Immature natural killer cell (primary cell): ENCODE measurements around the gene DEPDC7. TPM values are rescaled to one million over a fixed set of nuclear protein-coding genes. Genes with fewer than 3 reads are reported as not detected.

Source experiments
- DNase-seq, 3 donors: peaks; one replicate each; pipeline ENCODE4 v3.0.0; 2022; ENCODE audit warnings: mixed read lengths in 1 of 3
- H3K27ac Mint-ChIP-seq, 6 donors: one replicate each; pipeline ENCODE4 v1.8.0; 2020; ENCODE audit warnings: mixed read lengths in 6 of 6, mild to moderate bottlenecking in 5 of 6, inconsistent platforms in 4 of 6, moderate library complexity in 3 of 6
- H3K27me3 Mint-ChIP-seq, 3 donors: one replicate each; pipeline ENCODE4 v1.8.0; 2020 to 2021; ENCODE audit warnings: low read depth in 3 of 3, mild to moderate bottlenecking in 3 of 3, mixed read lengths in 3 of 3, moderate library complexity in 3 of 3, inconsistent platforms in 1 of 3
- H3K36me3 Mint-ChIP-seq, 3 donors: one replicate each; pipeline ENCODE4 v1.8.0; 2020; ENCODE audit warnings: mixed read lengths in 3 of 3, inconsistent platforms in 2 of 3, mild to moderate bottlenecking in 2 of 3
- H3K4me1 Mint-ChIP-seq, 2 donors: one replicate each; pipeline ENCODE4 v1.8.0; 2020; ENCODE audit warnings: inconsistent platforms in 2 of 2, mild to moderate bottlenecking in 2 of 2, mixed read lengths in 2 of 2, moderate library complexity in 1 of 2
- H3K4me3 Mint-ChIP-seq, 5 donors: one replicate each; pipeline ENCODE4 v1.8.0; 2020; ENCODE audit warnings: mild to moderate bottlenecking in 5 of 5, mixed read lengths in 5 of 5, inconsistent platforms in 3 of 5, moderate library complexity in 3 of 5
- H3K9me3 Mint-ChIP-seq, 6 donors: one replicate each; pipeline ENCODE4 v1.8.0; 2020; ENCODE audit warnings: mild to moderate bottlenecking in 6 of 6, mixed read lengths in 6 of 6, inconsistent platforms in 4 of 6, moderate library complexity in 3 of 6
- polyA plus RNA-seq, 3 donors: library from polyadenylated mRNA; unstranded; fragments of 300-500 nt; fragmentation: Illumina TruSeq; gene quantifications; one replicate each; pipeline ENCODE4 v1.2.3, GENCODE V29; 2021

Gene DEPDC7
- polyA plus RNA-seq, 3 donors from 2014 or later: 0.65 to 1.3 (median 1.3) TPM

- Mint-ChIP-seq H3K9me3 (no peaks in the 10 kb centered on the region), H3K4me3 (no peak overlapping the region), H3K36me3 (peaks cover 22 to 32% (median 23%) of the 10 kb centered on the region in 3 donors), H3K27me3 (no peaks in the 10 kb centered on the region), H3K27ac (no peak overlapping the region), H3K4me1 (peaks cover 7 to 14% of the 10 kb centered on the region in 2 donors)
- DNase-seq: no peak
Measured at GRCh38 chr11:33055375-33055774, 39.7 kb downstream of the DEPDC7 start.

GRCh38 chr11:33057284-33057683, 41.6 kb downstream of the DEPDC7 start:
- no peak for DNase-seq
- no peak overlapping the region for H3K4me3 Mint-ChIP-seq
- H3K36me3 Mint-ChIP-seq: peaks cover 24 to 39% (median 25%) of the 10 kb centered on the region in 3 donors
- no peaks in the 10 kb centered on the region for H3K27me3 Mint-ChIP-seq
- no peaks in the 10 kb centered on the region for H3K9me3 Mint-ChIP-seq
- peaks cover 7 to 14% of the 10 kb centered on the region in 2 donors for H3K4me1 Mint-ChIP-seq
- H3K27ac Mint-ChIP-seq: no peak overlapping the region

GRCh38 chr11:33059331-33060007, 43.8 kb downstream of the DEPDC7 start:
- DNase-seq: no peak

DNA sequence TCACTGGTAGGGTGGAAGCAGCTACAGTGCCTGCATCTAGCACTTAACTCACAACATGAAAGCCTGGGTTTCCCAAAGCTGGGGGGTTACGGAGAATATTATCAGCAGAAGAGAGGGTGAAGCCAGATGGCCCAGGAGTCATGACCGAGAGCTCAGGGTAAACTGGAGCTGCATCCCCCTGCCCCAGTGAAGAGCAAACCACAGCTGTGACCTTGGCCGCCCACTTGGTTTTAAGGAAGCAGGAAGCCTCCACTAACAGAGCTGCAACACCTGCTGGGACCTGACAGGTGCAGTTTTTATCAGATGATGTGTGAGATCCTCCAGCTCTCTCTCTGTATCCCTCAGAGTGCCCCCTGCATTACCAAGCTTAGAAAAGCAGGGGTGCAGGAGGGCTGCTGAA, 44.6 kb downstream of the DEPDC7 start:
- H3K4me3 Mint-ChIP-seq: no peak overlapping the region
- H3K36me3 Mint-ChIP-seq: peaks cover 19 to 40% (median 23%) of the 10 kb centered on the region in 3 donors
- H3K4me1 Mint-ChIP-seq: peaks cover 20 to 23% of the 10 kb centered on the region in 2 donors
- peak overlapping the region in 1 of 6 donors; percentile 6 for H3K27ac Mint-ChIP-seq
- no peaks in the 10 kb centered on the region for H3K9me3 Mint-ChIP-seq
- H3K27me3 Mint-ChIP-seq: peaks cover 0 to 2% (median 0%) of the 10 kb centered on the region in 3 donors
- no peak for DNase-seq

More at GRCh38 chr11:33059331-33060007, 43.8 kb downstream of the DEPDC7 start:
- Mint-ChIP-seq H3K36me3 (peaks cover 25 to 44% (median 27%) of the 10 kb centered on the region in 3 donors), H3K9me3 (no peaks in the 10 kb centered on the region), H3K4me3 (no peak overlapping the region), H3K27me3 (peaks cover 0 to 2% (median 0%) of the 10 kb centered on the region in 3 donors), H3K27ac (peak overlapping the region in 4 of 6 donors; percentile 1 to 18 (median 6)), H3K4me1 (peaks cover 18 to 22% of the 10 kb centered on the region in 2 donors)

DNA sequence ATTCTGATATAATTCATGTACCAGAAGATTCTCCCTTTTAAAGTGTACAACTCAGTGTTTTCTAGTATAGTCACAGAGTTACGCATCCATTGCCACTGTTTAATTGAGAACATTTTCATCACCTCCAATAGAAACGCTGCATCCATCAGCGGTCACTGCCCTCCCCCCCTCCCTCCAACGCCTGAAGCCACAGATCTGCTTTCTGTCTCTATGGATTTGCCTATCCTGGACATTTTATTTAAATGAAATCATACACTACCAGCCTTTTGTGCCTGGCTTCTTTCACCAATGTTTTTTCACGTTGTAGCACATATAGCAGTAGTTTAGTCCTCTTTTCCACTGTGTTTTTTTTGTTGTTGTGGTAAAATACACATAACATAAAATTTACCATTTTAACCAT, 46.5 kb downstream of the DEPDC7 start:
- no peak overlapping the region for H3K4me3 Mint-ChIP-seq
- DNase-seq: no peak
- H3K27me3 Mint-ChIP-seq: peaks cover 0 to 2% (median 0%) of the 10 kb centered on the region in 3 donors
- H3K4me1 Mint-ChIP-seq: peaks cover 23 to 24% of the 10 kb centered on the region in 2 donors
- peak overlapping the region in 2 of 6 donors; percentile 19 to 51 for H3K27ac Mint-ChIP-seq
- H3K9me3 Mint-ChIP-seq: no peaks in the 10 kb centered on the region
- H3K36me3 Mint-ChIP-seq: peaks cover 16 to 45% (median 24%) of the 10 kb centered on the region in 3 donors

- H3K36me3 Mint-ChIP-seq: peaks cover 13 to 42% (median 19%) of the 10 kb centered on the region in 3 donors
- H3K4me3 Mint-ChIP-seq: peak overlapping the region in 1 of 5 donors; percentile 0
- H3K4me1 Mint-ChIP-seq: peaks cover 23 to 24% of the 10 kb centered on the region in 2 donors
- no peaks in the 10 kb centered on the region for H3K9me3 Mint-ChIP-seq
- no peak for DNase-seq
- H3K27me3 Mint-ChIP-seq: peaks cover 0 to 2% (median 0%) of the 10 kb centered on the region in 3 donors
- peak overlapping the region; percentile 8 to 89 (median 34) for H3K27ac Mint-ChIP-seq
Measured at GRCh38 chr11:33063326-33063881, 47.7 kb downstream of the DEPDC7 start.

- peaks cover 0 to 2% (median 0%) of the 10 kb centered on the region in 3 donors for H3K27me3 Mint-ChIP-seq
- H3K27ac Mint-ChIP-seq: peak overlapping the region in 5 of 6 donors; percentile 12 to 68 (median 43)
- H3K36me3 Mint-ChIP-seq: peaks cover 9 to 35% (median 14%) of the 10 kb centered on the region in 3 donors
- peak overlapping the region in 2 of 5 donors; percentile 2 to 11 for H3K4me3 Mint-ChIP-seq
- no peaks in the 10 kb centered on the region for H3K9me3 Mint-ChIP-seq
- H3K4me1 Mint-ChIP-seq: peaks cover 23 to 24% of the 10 kb centered on the region in 2 donors
- no peak for DNase-seq
Measured at GRCh38 chr11:33064033-33064825, 48.6 kb downstream of the DEPDC7 start.

GRCh38 chr11:33064866-33065265, 49.2 kb downstream of the DEPDC7 start:
- no peaks in the 10 kb centered on the region for H3K9me3 Mint-ChIP-seq
- peaks cover 0 to 2% (median 0%) of the 10 kb centered on the region in 3 donors for H3K27me3 Mint-ChIP-seq
- no peak for DNase-seq
- H3K36me3 Mint-ChIP-seq: peaks cover 5 to 32% (median 10%) of the 10 kb centered on the region in 3 donors
- peaks cover 23 to 24% of the 10 kb centered on the region in 2 donors for H3K4me1 Mint-ChIP-seq
- no peak overlapping the region for H3K4me3 Mint-ChIP-seq
- H3K27ac Mint-ChIP-seq: peak overlapping the region in 2 of 6 donors; percentile 26 to 68

GRCh38 chr11:33065445-33066178, 49.9 kb downstream of the DEPDC7 start:
- Mint-ChIP-seq H3K4me3 (no peak overlapping the region), H3K27ac (no peak overlapping the region), H3K27me3 (peaks cover 0 to 2% (median 0%) of the 10 kb centered on the region in 3 donors), H3K4me1 (peaks cover 20 to 24% of the 10 kb centered on the region in 2 donors), H3K36me3 (peaks cover 5 to 29% (median 10%) of the 10 kb centered on the region in 3 donors), H3K9me3 (no peaks in the 10 kb centered on the region)
- peak; percentile 52 to 63 (median 53) for DNase-seq

DNA sequence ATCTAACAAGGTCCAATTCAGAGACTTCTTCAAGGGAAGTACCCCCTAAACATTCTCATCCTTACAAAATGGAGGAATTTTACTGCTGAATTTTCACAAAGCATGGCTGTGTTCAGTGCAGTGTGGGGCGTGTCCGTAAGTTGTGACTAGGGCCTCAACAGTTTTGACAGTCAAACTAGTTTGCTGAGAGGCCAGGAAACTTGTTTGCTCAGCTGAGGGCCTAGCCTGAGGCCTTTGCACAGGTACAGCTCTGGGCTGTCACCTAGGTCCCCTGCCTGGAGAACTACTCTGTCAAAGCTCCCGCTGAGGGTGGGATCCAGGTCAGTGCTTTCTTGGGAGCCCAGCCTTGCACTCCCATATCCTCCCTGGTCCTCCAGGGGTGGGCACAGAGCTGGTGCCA, 51.6 kb downstream of the DEPDC7 start:
- no peak overlapping the region for H3K4me3 Mint-ChIP-seq
- H3K9me3 Mint-ChIP-seq: no peaks in the 10 kb centered on the region
- H3K27me3 Mint-ChIP-seq: peaks cover 0 to 2% (median 0%) of the 10 kb centered on the region in 3 donors
- no peak for DNase-seq
- H3K27ac Mint-ChIP-seq: no peak overlapping the region
- H3K36me3 Mint-ChIP-seq: peaks cover 7 to 26% (median 11%) of the 10 kb centered on the region in 3 donors
- peaks cover 20 to 24% of the 10 kb centered on the region in 2 donors for H3K4me1 Mint-ChIP-seq

- Mint-ChIP-seq H3K4me1 (peaks cover 11 to 15% of the 10 kb centered on the region in 2 donors), H3K4me3 (no peak overlapping the region), H3K27ac (no peak overlapping the region), H3K36me3 (peaks cover 15 to 36% (median 17%) of the 10 kb centered on the region in 3 donors), H3K9me3 (no peaks in the 10 kb centered on the region), H3K27me3 (no peaks in the 10 kb centered on the region)
- DNase-seq: no peak
Measured at GRCh38 chr11:33068611-33069340, 53.1 kb downstream of the DEPDC7 start.

DNA sequence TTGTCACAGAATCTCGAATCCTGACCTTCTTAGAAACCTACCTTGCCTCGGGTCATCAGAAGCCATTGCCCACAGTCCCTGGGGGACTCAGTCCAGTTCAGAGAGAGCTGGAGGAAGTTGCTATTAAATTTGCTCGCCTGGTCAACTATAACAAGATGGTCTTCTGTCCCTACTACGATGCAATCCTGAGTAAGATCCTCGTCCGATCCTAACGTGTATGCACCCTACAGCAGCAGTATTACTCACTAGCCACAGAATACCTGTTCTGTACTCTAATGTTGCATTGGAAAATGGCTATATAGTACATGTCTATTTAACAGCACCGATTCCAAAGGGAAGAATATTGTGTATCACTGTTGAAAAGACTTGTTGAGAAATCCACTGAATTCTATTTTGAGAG, 56.8 kb downstream of the DEPDC7 start:
- Mint-ChIP-seq H3K27me3 (no peaks in the 10 kb centered on the region), H3K27ac (no peak overlapping the region), H3K9me3 (no peaks in the 10 kb centered on the region), H3K4me3 (no peak overlapping the region), H3K36me3 (peaks cover 23 to 48% (median 32%) of the 10 kb centered on the region in 3 donors), H3K4me1 (no peaks in the 10 kb centered on the region)
- no peak for DNase-seq
